ENCODE data around the gene PRKAA2.

The PRKAA2 gene

GRCh38 chr1:56627019-56627635 is 18.0 kb upstream of the PRKAA2 start:
- Histone ChIP-seq H3K9me3 (no peaks in the 10 kb centered on the region), H3K27ac (no peak overlapping the region), H3K4me1 (no peaks in the 10 kb centered on the region), H3K4me3 (no peak overlapping the region), H3K27me3 (no peaks in the 10 kb centered on the region), H3K36me3 (no peaks in the 10 kb centered on the region)
- intact Hi-C loops (cut with DNase I; ENCODE audit: low total_unique reads) = no loop called here
- TF ChIP-seq CTCF (IDR thresholded peaks at IDR 0.05) = no peak
- DNase-seq = no peak

GRCh38 chr1:56627636-56628039 is 17.5 kb upstream of the PRKAA2 start:
- Histone ChIP-seq H3K9me3 (no peaks in the 10 kb centered on the region), H3K4me3 (no peak overlapping the region), H3K27me3 (no peaks in the 10 kb centered on the region), H3K27ac (no peak overlapping the region), H3K36me3 (no peaks in the 10 kb centered on the region), H3K4me1 (no peaks in the 10 kb centered on the region)
- no peak for DNase-seq
- intact Hi-C loops (cut with DNase I; ENCODE audit: low total_unique reads) = no loop called here
- no peak for TF ChIP-seq CTCF (IDR thresholded peaks at IDR 0.05)

- Histone ChIP-seq H3K9me3 (no peaks in the 10 kb centered on the region), H3K27me3 (no peaks in the 10 kb centered on the region), H3K36me3 (no peaks in the 10 kb centered on the region), H3K27ac (no peak overlapping the region), H3K4me3 (no peak overlapping the region), H3K4me1 (no peaks in the 10 kb centered on the region)
- TF ChIP-seq CTCF (IDR thresholded peaks at IDR 0.05) = no peak
- no peak for DNase-seq
- intact Hi-C loops (cut with DNase I; ENCODE audit: low total_unique reads) = no loop called here
Observed at GRCh38 chr1:56630786-56631185, 14.3 kb upstream of the PRKAA2 start.

- intact Hi-C loops (cut with DNase I; ENCODE audit: low total_unique reads) = no loop called here
- H3K27me3 ChIP-seq = no peaks in the 10 kb centered on the region
- H3K4me1 ChIP-seq = no peaks in the 10 kb centered on the region
- no peak overlapping the region for H3K27ac ChIP-seq
- H3K9me3 ChIP-seq = no peaks in the 10 kb centered on the region
- no peak for TF ChIP-seq CTCF (IDR thresholded peaks at IDR 0.05)
- H3K36me3 ChIP-seq = no peaks in the 10 kb centered on the region
- no peak for DNase-seq
- H3K4me3 ChIP-seq = no peak overlapping the region
Observed at GRCh38 chr1:56631901-56632300, 13.2 kb upstream of the PRKAA2 start.

DNA sequence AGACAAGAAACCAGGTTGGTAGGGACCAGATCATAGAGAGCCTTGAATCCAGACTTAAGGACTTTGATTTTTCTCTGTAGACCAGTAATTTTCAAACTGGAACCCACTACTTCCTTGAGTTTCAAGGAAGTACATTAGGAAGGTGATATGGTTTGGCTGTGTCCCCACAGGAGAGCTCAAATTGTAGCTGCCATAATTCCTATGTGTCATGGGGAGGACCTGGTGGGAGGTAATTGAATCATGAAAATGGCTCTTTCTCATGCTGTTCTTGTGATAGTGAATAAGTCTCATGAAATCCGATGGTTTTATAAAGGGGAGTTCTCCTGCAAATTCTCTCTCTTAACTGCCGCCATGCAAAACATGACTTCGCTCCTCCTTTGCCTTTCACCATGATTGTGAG is 10.1 kb upstream of the PRKAA2 start:
- H3K9me3 ChIP-seq = no peaks in the 10 kb centered on the region
- no peak for TF ChIP-seq CTCF (IDR thresholded peaks at IDR 0.05)
- no peak overlapping the region for H3K4me3 ChIP-seq
- H3K36me3 ChIP-seq = no peaks in the 10 kb centered on the region
- DNase-seq = no peak
- H3K27ac ChIP-seq = no peak overlapping the region
- H3K4me1 ChIP-seq = no peaks in the 10 kb centered on the region
- intact Hi-C loops (cut with DNase I; ENCODE audit: low total_unique reads) = no loop called here
- no peaks in the 10 kb centered on the region for H3K27me3 ChIP-seq

- no peak for DNase-seq
- Histone ChIP-seq H3K4me3 (no peak overlapping the region), H3K27ac (no peak overlapping the region), H3K36me3 (no peaks in the 10 kb centered on the region), H3K27me3 (no peaks in the 10 kb centered on the region), H3K9me3 (no peaks in the 10 kb centered on the region), H3K4me1 (no peaks in the 10 kb centered on the region)
- TF ChIP-seq CTCF (IDR thresholded peaks at IDR 0.05) = no peak
- intact Hi-C loops (cut with DNase I; ENCODE audit: low total_unique reads) = no loop called here
Observed at GRCh38 chr1:56638248-56638647, 6.9 kb upstream of the PRKAA2 start.
